ENCODE results near the gene FAM120B. TPM values are rescaled to one million over a fixed set of nuclear protein-coding genes. Genes with fewer than 3 reads are reported as not detected.

Gene FAM120B
- polyA plus RNA-seq, 1 donor from 2014 or later, result 17.9 TPM

- Histone ChIP-seq H3K9me3 (ENCODE audit: low read length) (no peaks in the 10 kb centered on the region), H3K9ac (ENCODE audit: low read length) (no peak overlapping the region), H3K27ac (ENCODE audit: low read length) (no peak overlapping the region)
Measured at GRCh38 chr6:170258407-170258806, 48.2 kb upstream of the FAM120B start.

DNA sequence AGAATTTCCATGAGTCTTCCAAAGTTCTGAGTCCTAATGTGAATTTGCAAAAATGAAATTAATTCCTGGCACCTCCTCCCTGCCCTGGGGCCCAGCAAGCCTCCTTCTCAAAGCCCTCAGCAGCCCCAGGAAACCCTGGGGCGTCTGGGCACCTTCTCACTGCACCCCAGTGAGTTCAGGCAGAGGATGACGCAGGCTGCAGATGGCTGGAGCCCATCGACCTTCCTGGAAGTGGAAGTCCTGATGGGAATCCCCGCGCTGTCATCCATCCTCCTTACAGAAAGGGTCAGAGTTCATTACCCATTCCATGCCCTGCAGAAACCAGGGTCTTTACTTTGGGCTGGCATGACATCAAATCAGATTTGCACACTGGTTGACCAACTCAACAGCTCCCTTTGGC is 47.3 kb upstream of the FAM120B start:
- Histone ChIP-seq H3K9me2 (ENCODE audit: insufficient read depth, low read length) (no peaks in the 10 kb centered on the region), H3K9me3 (ENCODE audit: low read length) (no peaks in the 10 kb centered on the region), H3K79me2 (replicated peaks; ENCODE audit: insufficient read depth, low read length) (no peaks in the 10 kb centered on the region), H3K9ac (ENCODE audit: low read length) (no peak overlapping the region), H3K27me3 (ENCODE audit: insufficient read depth, low read depth, low read length) (no peaks in the 10 kb centered on the region), H3F3A (ENCODE audit: insufficient read depth, low read length, poor library complexity, severe bottlenecking) (no peaks in the 10 kb centered on the region), H4K20me1 (ENCODE audit: insufficient read depth) (no peaks in the 10 kb centered on the region), H3K27ac (ENCODE audit: low read length) (no peak overlapping the region), H3K36me3 (ENCODE audit: insufficient read depth, low read length) (no peaks in the 10 kb centered on the region), H3K4me3 (ENCODE audit: low read length) (no peak overlapping the region), H3K4me2 (ENCODE audit: low read length) (no peak overlapping the region), H2AFZ (ENCODE audit: low read depth, low read length) (no peak overlapping the region)
- TF ChIP-seq, protein P1, sequence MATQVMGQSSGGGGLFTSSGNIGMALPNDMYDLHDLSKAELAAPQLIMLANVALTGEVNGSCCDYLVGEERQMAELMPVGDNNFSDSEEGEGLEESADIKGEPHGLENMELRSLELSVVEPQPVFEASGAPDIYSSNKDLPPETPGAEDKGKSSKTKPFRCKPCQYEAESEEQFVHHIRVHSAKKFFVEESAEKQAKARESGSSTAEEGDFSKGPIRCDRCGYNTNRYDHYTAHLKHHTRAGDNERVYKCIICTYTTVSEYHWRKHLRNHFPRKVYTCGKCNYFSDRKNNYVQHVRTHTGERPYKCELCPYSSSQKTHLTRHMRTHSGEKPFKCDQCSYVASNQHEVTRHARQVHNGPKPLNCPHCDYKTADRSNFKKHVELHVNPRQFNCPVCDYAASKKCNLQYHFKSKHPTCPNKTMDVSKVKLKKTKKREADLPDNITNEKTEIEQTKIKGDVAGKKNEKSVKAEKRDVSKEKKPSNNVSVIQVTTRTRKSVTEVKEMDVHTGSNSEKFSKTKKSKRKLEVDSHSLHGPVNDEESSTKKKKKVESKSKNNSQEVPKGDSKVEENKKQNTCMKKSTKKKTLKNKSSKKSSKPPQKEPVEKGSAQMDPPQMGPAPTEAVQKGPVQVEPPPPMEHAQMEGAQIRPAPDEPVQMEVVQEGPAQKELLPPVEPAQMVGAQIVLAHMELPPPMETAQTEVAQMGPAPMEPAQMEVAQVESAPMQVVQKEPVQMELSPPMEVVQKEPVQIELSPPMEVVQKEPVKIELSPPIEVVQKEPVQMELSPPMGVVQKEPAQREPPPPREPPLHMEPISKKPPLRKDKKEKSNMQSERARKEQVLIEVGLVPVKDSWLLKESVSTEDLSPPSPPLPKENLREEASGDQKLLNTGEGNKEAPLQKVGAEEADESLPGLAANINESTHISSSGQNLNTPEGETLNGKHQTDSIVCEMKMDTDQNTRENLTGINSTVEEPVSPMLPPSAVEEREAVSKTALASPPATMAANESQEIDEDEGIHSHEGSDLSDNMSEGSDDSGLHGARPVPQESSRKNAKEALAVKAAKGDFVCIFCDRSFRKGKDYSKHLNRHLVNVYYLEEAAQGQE (IDR thresholded peaks at IDR 0.05; ENCODE audit: borderline replicate concordance), result no peak
- TF ChIP-seq SMC3 (conservative IDR thresholded peaks at IDR 0.05; ENCODE audit: poor library complexity) (no peak), POLR2AphosphoS5 (IDR thresholded peaks at IDR 0.05) (no peak), TAF1 (IDR thresholded peaks at IDR 0.05; ENCODE audit: low read depth) (no peak), CTCF (IDR thresholded peaks at IDR 0.05; ENCODE audit: poor library complexity, severe bottlenecking) (no peak), EP300 (conservative IDR thresholded peaks at IDR 0.05; ENCODE audit: poor library complexity, severe bottlenecking) (no peak), MXI1 (conservative IDR thresholded peaks at IDR 0.05; ENCODE audit: poor library complexity, severe bottlenecking) (no peak), EZH2 (IDR thresholded peaks at IDR 0.05; ENCODE audit: borderline replicate concordance, insufficient read depth, low read length, poor library complexity, severe bottlenecking) (no peak), RAD21 (conservative IDR thresholded peaks at IDR 0.05) (no peak)

More at GRCh38 chr6:170258407-170258806, 48.2 kb upstream of the FAM120B start:
- H2AFZ ChIP-seq (ENCODE audit: low read depth, low read length), result no peak overlapping the region
- no peaks in the 10 kb centered on the region for H4K20me1 ChIP-seq (ENCODE audit: insufficient read depth)
- H3K27me3 ChIP-seq (ENCODE audit: insufficient read depth, low read depth, low read length), result no peaks in the 10 kb centered on the region
- no peaks in the 10 kb centered on the region for H3K79me2 ChIP-seq (replicated peaks; ENCODE audit: insufficient read depth, low read length)
- H3K4me2 ChIP-seq (ENCODE audit: low read length), result no peak overlapping the region
- no peaks in the 10 kb centered on the region for H3F3A ChIP-seq (ENCODE audit: insufficient read depth, low read length, poor library complexity, severe bottlenecking)
- no peak for TF ChIP-seq TAF1 (IDR thresholded peaks at IDR 0.05; ENCODE audit: low read depth)
- no peak for TF ChIP-seq CTCF (IDR thresholded peaks at IDR 0.05; ENCODE audit: poor library complexity, severe bottlenecking)
- no peak for TF ChIP-seq EP300 (conservative IDR thresholded peaks at IDR 0.05; ENCODE audit: poor library complexity, severe bottlenecking)
- TF ChIP-seq POLR2AphosphoS5 (IDR thresholded peaks at IDR 0.05), result no peak
- no peak for TF ChIP-seq SMC3 (conservative IDR thresholded peaks at IDR 0.05; ENCODE audit: poor library complexity)
- TF ChIP-seq, protein P1 (IDR thresholded peaks at IDR 0.05; ENCODE audit: borderline replicate concordance), result no peak
- no peak for TF ChIP-seq EZH2 (IDR thresholded peaks at IDR 0.05; ENCODE audit: borderline replicate concordance, insufficient read depth, low read length, poor library complexity, severe bottlenecking)
- no peak for TF ChIP-seq RAD21 (conservative IDR thresholded peaks at IDR 0.05)
- no peak for TF ChIP-seq MXI1 (conservative IDR thresholded peaks at IDR 0.05; ENCODE audit: poor library complexity, severe bottlenecking)
- H3K9me2 ChIP-seq (ENCODE audit: insufficient read depth, low read length), result no peaks in the 10 kb centered on the region
- no peaks in the 10 kb centered on the region for H3K36me3 ChIP-seq (ENCODE audit: insufficient read depth, low read length)
- no peak overlapping the region for H3K4me3 ChIP-seq (ENCODE audit: low read length)
